ENCODE data around the gene STK32C.

Gene STK32C

GRCh38 chr10:132181691-132182425 lies 125.9 kb downstream of the STK32C start:
- TF ChIP-seq CTCF (IDR thresholded peaks at IDR 0.05; ENCODE audit: borderline replicate concordance, control extremely low read depth, extremely low read depth, insufficient read depth, missing control alignments) = no peak
- in situ Hi-C loops (cut with MboI; ENCODE audit: low sequenced_read_pairs, unreplicated experiment) = no loop called here
- DNase-seq (ENCODE audit: low spot score) = no peak

- in situ Hi-C loops (cut with MboI; ENCODE audit: low sequenced_read_pairs, unreplicated experiment) = no loop called here
- no peak for TF ChIP-seq CTCF (IDR thresholded peaks at IDR 0.05; ENCODE audit: borderline replicate concordance, control extremely low read depth, extremely low read depth, insufficient read depth, missing control alignments)
- DNase-seq (ENCODE audit: low spot score) = no peak
These were observed 127.0 kb downstream of the STK32C start for GRCh38 chr10:132180736-132181135.

- in situ Hi-C loops (cut with MboI; ENCODE audit: low sequenced_read_pairs, unreplicated experiment) = no loop called here
- DNase-seq (ENCODE audit: low spot score) = no peak
These were observed 128.0 kb downstream of the STK32C start for GRCh38 chr10:132179551-132180392.

GRCh38 chr10:132178672-132179545 lies 128.8 kb downstream of the STK32C start:
- TF ChIP-seq CTCF (IDR thresholded peaks at IDR 0.05; ENCODE audit: borderline replicate concordance, control extremely low read depth, extremely low read depth, insufficient read depth, missing control alignments) = no peak
- in situ Hi-C loops (cut with MboI; ENCODE audit: low sequenced_read_pairs, unreplicated experiment) = no loop called here
- no peak for DNase-seq (ENCODE audit: low spot score)

More at GRCh38 chr10:132179551-132180392, 128.0 kb downstream of the STK32C start:
- TF ChIP-seq CTCF (IDR thresholded peaks at IDR 0.05; ENCODE audit: borderline replicate concordance, control extremely low read depth, extremely low read depth, insufficient read depth, missing control alignments) = no peak

GRCh38 chr10:132178046-132178445 lies 129.7 kb downstream of the STK32C start:
- DNase-seq (ENCODE audit: low spot score) = no peak
- in situ Hi-C loops (cut with MboI; ENCODE audit: low sequenced_read_pairs, unreplicated experiment) = no loop called here
- no peak for TF ChIP-seq CTCF (IDR thresholded peaks at IDR 0.05; ENCODE audit: borderline replicate concordance, control extremely low read depth, extremely low read depth, insufficient read depth, missing control alignments)

Measured in GM13976 (cell line).